Lower lobe of right lung (tissue), 2 donors: ENCODE data around the gene MRPS7. TPM values are rescaled to one million over a fixed set of nuclear protein-coding genes. Genes with fewer than 3 reads are reported as not detected.
A peak's percentile ranks its signal among the peaks of the same experiment; 100 is the strongest.

Source experiments
- ATAC-seq, 2 donors: fragments of 200-7000 bp; cut with Tn5 transposase; one replicate each; pipeline ENCODE4 v1.9.1; 2020 to 2022; ENCODE audit warnings: mild to moderate bottlenecking in 2 of 2, moderate library complexity in 2 of 2
- DNase-seq: peaks from one replicate; pipeline ENCODE4 v3.0.0-alpha.2; 2020
- H3K27ac ChIP-seq: fragments of 200-600 bp; one replicate; pipeline ENCODE4 v1.8.0; 2022
- H3K27me3 ChIP-seq: fragments of 200-600 bp; one replicate; pipeline ENCODE4 v1.8.0; 2022; ENCODE audit warnings: low read depth
- H3K36me3 ChIP-seq: fragments of 200-600 bp; one replicate; pipeline ENCODE4 v1.8.0; 2022; ENCODE audit warnings: mild to moderate bottlenecking
- H3K4me1 ChIP-seq: fragments of 200-600 bp; one replicate; pipeline ENCODE4 v1.8.0; 2022
- H3K4me3 ChIP-seq: fragments of 200-600 bp; one replicate; pipeline ENCODE4 v1.8.0; 2022; ENCODE audit warnings: mild to moderate bottlenecking
- H3K9me3 ChIP-seq: fragments of 200-600 bp; one replicate; pipeline ENCODE4 v1.8.0; 2022
- CTCF ChIP-seq: fragments of 200-600 bp; IDR thresholded peaks from one replicate; pipeline ENCODE4 v1.8.0; 2022; ENCODE audit warnings: antibody characterized with exemption, mild to moderate bottlenecking
- intact Hi-C: fragments of 100-400 bp; cut with DNase I; formaldehyde crosslinking; loops from one replicate; pipeline ENCODE4 v1.11.0; 2022
- total RNA-seq: library from RNA; stranded (reverse); fragmentation: NEBNext Ultra II Directional; extraction: Animal tissue kit (Norgen Biotek cat#: 25700); gene quantifications from one replicate; pipeline ENCODE4 v1.2.1, GENCODE V29; 2021
- donor health status: DM: no; HTN: yes; CAD: no; lungs with severe emphysema.

The MRPS7 gene
- total RNA-seq, 1 donor from 2014 or later, result 38.3 TPM

GRCh38 chr17:75240394-75241142 lies 21.1 kb upstream of the MRPS7 start:
- no peaks in the 10 kb centered on the region for H3K27me3 ChIP-seq
- peaks cover 100% of the 10 kb centered on the region for H3K36me3 ChIP-seq
- DNase-seq (no peak), ATAC-seq (peak; percentile 48 to 55)
- no peak overlapping the region for H3K27ac ChIP-seq
- peak; percentile 42 for TF ChIP-seq CTCF
- no peaks in the 10 kb centered on the region for H3K4me1 ChIP-seq
- intact Hi-C loops, result no loop called here
- no peaks in the 10 kb centered on the region for H3K9me3 ChIP-seq
- no peak overlapping the region for H3K4me3 ChIP-seq

- Histone ChIP-seq H3K4me3 (no peak overlapping the region), H3K27me3 (no peaks in the 10 kb centered on the region), H3K9me3 (no peaks in the 10 kb centered on the region), H3K36me3 (peaks cover 100% of the 10 kb centered on the region), H3K27ac (no peak overlapping the region), H3K4me1 (no peaks in the 10 kb centered on the region)
- ATAC-seq, result no peak
- no peak for TF ChIP-seq CTCF
- DNase-seq, result no peak
- intact Hi-C loops, result no loop called here
Observed at GRCh38 chr17:75241143-75241430, 20.6 kb upstream of the MRPS7 start.

GRCh38 chr17:75241502-75241901 lies 20.2 kb upstream of the MRPS7 start:
- H3K27ac ChIP-seq, result no peak overlapping the region
- DNase-seq (no peak), ATAC-seq (no peak)
- H3K4me1 ChIP-seq, result no peaks in the 10 kb centered on the region
- no peak overlapping the region for H3K4me3 ChIP-seq
- peaks cover 100% of the 10 kb centered on the region for H3K36me3 ChIP-seq
- intact Hi-C loops, result no loop called here
- TF ChIP-seq CTCF, result no peak
- no peaks in the 10 kb centered on the region for H3K9me3 ChIP-seq
- H3K27me3 ChIP-seq, result no peaks in the 10 kb centered on the region

- no peak for ATAC-seq
- no peak for DNase-seq
- intact Hi-C loops, result no loop called here
- H3K4me1 ChIP-seq, result no peaks in the 10 kb centered on the region
- H3K36me3 ChIP-seq, result peaks cover 98% of the 10 kb centered on the region
- no peaks in the 10 kb centered on the region for H3K9me3 ChIP-seq
- H3K27me3 ChIP-seq, result no peaks in the 10 kb centered on the region
- H3K27ac ChIP-seq, result no peak overlapping the region
- TF ChIP-seq CTCF, result no peak
- H3K4me3 ChIP-seq, result no peak overlapping the region
Observed at GRCh38 chr17:75241996-75242460, 19.7 kb upstream of the MRPS7 start.

GRCh38 chr17:75242461-75243042 lies 19.1 kb upstream of the MRPS7 start:
- H3K9me3 ChIP-seq, result no peaks in the 10 kb centered on the region
- no peak overlapping the region for H3K4me3 ChIP-seq
- DNase-seq (no peak), ATAC-seq (no peak)
- H3K4me1 ChIP-seq, result no peaks in the 10 kb centered on the region
- no peak for TF ChIP-seq CTCF
- H3K27me3 ChIP-seq, result no peaks in the 10 kb centered on the region
- H3K27ac ChIP-seq, result no peak overlapping the region
- intact Hi-C loops, result no loop called here
- H3K36me3 ChIP-seq, result peaks cover 95% of the 10 kb centered on the region
